Measurements from ENCODE around the gene ULK4.

Gene ULK4

DNA sequence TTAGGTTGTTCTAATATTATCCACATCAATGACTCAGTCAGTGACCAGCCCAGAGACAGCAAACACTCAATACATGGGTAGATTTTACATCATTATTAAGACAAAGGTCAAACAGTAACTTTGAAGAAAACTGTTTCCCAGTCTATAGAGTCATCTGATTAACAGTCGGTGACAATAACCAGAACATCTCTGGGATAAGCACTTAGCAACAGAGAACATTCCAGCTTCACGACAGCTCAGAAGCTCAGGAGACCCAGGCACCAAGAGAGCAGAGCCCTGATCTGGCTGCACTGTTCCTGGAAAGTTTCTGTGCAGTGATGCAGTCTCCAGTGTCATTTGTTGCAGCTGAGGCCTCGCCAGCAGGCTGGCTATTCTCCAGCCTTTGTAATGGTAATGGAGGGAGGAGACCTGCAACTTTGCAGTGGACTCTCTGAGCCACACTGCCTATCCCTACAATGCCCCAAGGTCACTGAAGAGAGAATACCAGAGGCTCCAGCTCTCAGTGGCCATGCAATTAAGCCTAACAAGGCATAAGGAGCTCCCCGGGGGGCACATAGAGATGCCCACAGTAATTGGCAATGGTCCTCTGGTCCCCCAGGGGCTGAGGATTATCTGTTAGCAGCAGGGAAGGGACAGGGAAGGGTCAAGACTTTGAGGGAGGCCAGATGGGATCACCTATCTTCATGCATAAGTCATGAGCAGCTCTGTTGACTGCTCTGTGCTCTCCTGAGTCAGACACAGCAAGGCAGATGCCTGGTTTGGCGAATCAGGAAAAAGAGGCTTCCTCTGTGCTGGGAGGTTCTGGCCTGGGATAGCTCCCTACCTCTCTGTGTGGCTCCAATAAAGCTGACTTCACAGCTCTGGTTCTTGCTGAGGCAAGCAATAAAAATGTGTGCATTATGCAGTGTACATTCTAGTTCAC is 599.0 kb downstream of the ULK4 start:
- DNase-seq (ENCODE audit: low read depth in 2 of 2), result no peak

DNA sequence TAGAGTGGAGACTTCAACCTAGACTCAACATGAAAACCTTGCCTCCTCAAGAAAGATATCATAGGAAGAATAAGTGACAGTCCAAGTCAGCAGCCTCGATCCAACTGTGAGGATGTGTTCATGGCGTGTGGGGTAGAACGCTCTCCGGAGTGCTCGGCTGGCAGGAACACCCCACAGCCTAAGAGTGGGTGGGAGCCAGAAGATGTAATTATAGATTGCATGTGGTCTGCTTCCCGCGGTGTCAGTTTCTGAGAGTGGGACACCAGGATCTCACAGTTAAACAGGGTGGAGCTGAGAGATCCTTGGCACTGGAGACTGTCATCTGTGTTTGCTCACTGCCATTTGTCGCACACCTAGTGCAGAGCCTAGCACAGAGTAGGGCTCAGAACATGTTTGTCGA is 604.6 kb downstream of the ULK4 start:
- no peak for DNase-seq (ENCODE audit: low read depth in 2 of 2)

DNA sequence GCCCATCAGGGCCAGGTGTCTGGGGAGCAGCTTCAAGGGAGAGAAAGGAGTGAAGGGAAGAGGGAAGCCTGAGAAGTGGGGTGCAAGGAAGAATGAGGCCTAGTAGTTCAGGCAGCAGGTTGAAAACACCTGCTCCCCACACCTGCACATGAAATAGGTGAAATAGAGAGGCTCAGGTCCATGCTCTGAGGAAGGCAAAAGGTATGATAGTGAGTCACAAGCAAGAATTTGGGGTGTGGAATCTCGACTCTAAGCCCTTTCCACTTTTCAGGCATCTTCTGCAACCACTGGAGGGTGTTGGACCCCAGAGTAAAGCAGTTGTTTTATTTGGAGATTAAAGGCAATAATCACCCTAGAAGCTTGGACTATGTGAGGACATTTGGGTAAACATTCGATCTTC is 605.1 kb downstream of the ULK4 start:
- DNase-seq (ENCODE audit: low read depth in 2 of 2), result no peak

DNA sequence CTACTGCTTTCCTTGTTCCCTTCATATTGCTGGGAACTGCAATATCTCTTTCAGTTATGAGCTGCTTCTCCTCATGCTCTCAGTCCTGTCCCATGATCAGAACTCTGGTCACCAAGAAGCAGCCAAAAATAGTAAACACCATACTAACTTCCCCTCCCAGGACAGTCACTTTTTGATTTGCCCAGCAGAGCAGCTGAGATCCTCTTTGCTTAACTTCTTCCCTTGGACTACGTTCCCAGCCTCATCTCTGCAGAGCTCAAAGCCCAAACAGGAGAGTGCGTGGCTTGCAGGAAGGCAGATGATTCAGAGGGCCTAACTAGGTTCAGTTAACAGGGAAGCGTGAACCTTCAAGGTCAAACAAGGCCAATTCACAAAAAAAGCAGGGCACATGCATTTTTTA is 609.4 kb downstream of the ULK4 start:
- no peak for DNase-seq (ENCODE audit: low read depth in 2 of 2)

DNA sequence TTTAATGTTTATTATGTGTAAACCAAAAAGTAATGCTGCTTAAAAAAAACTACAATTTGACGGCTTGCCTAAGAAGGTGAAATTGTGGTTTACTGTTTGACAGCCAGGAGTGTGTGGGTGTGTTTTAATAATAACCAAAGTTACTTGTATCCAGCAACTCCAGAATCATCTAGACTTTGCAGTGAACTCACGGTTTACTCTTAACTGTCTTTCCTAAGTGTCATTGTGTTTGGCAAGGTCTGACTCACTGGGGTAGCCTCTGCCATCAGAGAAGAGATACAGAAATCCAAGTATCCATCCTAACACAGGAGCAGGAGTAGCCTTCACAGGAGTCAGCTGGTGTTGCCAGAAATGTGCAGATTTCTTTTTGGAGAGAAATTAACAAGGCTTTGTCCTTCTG is 611.5 kb downstream of the ULK4 start:
- DNase-seq (ENCODE audit: low read depth in 2 of 2), result no peak

DNA sequence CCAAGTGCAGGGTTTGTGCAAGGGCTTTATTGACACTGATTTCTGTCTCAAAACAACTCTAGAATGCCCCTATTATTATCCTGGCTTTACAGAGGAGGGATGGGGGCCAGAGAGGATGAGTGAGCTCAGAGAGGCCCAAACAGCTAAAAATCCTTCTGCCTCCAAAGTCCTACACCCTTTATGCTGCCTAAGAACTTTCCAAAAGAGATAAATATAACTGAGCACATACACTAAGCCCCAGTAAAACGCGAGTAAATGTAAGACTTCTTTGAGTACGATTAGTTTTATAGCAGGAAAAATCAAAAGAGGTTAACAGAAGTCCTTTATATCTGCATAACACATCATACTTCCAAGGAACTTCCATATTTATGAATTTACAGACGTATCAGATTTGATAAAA is 613.5 kb downstream of the ULK4 start:
- DNase-seq (ENCODE audit: low read depth in 2 of 2), result no peak

DNA sequence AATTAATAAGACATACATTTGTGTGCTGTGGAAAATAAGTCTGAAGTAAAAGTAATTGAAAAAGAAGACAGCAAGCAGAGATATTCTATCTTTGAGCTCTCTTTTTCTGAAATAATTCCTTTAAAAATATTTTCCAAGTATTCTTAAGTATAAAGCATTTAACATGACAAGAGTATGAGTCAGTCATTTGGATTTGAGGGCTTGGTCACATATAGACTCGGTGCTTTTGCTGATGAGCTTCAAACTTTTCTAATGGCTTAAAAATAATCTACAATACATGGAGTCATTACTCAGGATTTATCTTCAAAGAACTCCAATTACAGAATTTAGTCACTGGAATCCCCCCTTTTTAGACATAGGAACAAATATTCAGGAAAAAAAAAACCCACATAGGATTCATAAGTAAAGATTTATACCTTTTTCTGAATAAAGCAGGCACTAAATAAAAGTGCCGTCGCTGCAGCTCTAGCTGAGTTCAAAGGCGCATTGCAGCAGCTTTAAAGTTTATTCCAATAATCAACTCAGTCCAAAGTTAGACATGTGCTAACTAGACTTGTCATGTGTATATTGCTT is 615.1 kb downstream of the ULK4 start:
- no peak for DNase-seq (ENCODE audit: low read depth in 2 of 2)

DNA sequence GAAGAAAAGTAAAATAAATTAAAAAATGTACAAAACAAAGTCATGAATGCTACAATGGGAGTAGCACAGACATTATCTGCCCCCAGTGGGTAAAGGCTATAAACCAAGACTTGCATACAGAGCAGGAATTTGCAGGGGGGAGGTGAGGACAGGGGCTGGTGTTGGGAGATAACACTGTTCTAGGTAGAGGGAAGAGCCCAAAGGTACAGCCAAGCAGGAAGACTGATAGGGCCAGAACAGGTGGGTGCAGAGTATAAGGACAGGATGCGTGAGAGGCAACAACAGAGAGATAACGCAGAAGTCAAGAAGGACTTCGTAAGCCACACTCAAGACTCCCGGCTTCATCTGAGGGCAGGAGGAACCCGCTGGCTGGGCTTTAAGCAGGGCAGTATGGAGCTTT is 616.1 kb downstream of the ULK4 start:
- DNase-seq (ENCODE audit: low read depth in 2 of 2), result no peak

DNA sequence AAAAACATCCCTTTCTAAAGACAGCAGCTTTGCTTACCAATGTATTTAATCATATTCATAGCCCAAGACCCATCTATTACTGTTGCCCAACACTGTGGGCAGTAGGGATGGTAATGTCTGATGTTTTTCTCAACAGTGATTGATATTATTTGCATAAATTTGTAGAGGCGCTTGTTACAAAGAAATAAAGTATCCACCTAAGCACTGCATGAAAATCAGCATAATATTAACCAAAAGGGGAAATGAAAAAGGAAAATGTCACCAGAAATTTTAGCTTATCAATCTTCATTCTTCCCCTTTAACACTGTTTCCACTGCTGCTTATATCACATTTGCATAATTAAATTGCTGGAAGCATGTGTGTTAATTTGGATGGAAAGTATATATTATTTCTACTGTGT is 622.1 kb downstream of the ULK4 start:
- no peak for DNase-seq (ENCODE audit: low read depth in 2 of 2)

DNA sequence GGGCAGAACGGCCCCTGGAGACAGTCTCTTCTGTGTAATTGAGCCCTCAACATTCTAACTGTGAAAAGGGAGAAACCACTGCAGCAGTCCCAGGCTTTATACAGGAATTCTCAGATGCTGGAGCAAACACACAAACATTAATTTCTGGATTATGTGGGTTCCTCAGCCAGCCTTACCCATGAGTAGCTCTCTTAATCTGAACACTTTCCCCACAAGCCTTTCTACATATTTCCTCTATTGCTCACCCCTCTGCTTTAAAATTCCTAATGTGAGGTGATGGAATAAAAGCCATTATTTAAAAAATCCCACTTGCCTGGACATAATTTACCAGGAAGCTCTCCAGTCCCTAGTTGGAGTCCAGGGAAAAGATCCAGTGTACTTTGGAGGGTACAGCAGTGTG is 623.6 kb downstream of the ULK4 start:
- DNase-seq (ENCODE audit: low read depth in 2 of 2), result no peak

DNA sequence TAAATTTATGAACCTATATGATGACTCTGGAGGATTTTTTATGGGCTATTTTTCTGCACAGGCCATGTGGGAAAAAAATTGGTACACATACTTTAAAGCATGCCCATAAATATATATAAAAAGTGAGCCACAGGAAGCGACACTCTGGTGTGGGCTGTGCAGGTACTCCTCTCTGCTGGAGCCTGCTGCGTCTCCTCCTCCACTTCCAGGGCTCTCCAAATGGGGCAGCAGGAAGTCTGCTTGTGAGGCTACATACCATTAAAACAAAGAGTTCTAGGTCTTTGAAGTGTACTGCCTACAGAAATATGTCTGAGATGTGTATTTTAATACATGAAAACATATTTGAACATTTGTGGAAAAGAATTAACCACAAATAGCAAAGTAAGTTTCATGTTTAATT is 627.5 kb downstream of the ULK4 start:
- no peak for DNase-seq (ENCODE audit: low read depth in 2 of 2)

DNA sequence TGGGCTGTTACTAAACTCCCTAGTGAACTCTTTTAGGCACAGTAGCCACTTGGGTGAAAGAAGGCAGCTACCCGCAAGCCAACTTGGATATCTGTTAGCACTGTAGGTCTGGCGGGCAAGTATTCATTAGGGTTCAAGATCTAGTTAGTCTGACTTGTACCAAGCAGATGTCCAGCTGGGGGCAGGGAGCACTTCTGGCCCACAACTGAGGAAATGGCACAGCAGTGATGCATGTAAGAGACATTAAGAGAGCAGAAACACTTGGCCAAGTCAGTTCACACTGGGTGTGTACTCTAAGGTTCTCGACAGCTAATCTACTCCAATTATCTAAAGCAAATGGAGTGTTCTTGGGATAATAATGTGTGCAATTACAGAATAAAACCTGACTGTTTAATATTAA is 630.9 kb downstream of the ULK4 start:
- no peak for DNase-seq (ENCODE audit: low read depth in 2 of 2)

DNA sequence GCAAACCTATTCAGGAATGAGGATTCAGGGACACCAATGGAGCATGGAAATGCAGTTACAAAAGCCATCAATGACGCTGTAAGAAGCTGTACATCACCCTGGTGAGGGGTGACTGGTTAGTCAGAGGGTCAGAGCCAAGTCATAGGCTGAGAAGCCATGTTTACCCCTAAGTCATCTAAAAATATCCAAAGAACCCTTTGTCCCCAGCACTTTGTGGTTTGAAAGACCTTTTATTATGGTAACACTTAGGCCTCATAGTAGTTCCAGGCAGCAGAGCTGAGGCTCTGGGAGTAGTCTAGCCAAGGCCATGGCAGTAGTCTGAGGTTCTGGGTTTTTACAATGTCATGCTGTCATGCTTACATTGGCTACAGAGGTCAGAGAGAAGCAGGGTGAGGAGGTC is 631.4 kb downstream of the ULK4 start:
- no peak for DNase-seq (ENCODE audit: low read depth in 2 of 2)

DNA sequence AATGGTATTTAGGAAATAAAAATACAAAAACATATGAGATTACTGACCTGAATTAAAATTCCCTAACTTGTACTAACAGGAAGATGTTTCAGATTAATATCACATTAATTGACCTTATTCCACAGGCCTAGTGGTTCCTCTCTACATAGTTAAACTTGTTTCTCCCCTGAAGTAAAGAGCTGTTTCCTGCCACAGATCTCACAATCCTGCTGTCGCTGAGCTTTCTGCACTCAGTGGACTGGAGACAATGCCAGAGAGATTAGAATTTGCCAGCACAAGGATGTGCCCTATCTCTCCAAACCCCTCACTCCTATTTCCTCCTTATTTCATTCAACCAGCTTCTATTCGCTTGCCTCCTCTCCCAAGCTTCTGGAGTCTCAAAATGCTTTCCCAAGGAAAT is 632.0 kb downstream of the ULK4 start:
- DNase-seq (ENCODE audit: low read depth in 2 of 2), result no peak

DNA sequence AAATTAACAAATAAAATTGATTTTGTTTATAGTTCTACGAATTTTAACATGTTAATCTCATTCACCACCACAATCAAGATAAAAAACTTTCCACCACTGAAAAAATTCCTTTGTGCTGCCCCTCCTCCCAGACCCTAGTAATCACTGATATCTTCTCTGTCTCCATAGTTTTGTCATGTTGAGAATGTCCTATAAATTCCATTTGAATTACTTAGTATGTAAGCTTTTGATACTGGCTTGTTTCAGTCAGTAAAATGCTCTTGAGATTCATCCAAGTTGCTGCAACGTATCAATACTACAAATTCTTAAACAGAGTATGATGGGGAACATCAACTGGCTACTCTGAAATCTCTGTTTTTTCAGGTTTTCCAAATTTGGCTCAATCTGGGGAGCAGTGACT is 633.0 kb downstream of the ULK4 start:
- no peak for DNase-seq (ENCODE audit: low read depth in 2 of 2)

DNA sequence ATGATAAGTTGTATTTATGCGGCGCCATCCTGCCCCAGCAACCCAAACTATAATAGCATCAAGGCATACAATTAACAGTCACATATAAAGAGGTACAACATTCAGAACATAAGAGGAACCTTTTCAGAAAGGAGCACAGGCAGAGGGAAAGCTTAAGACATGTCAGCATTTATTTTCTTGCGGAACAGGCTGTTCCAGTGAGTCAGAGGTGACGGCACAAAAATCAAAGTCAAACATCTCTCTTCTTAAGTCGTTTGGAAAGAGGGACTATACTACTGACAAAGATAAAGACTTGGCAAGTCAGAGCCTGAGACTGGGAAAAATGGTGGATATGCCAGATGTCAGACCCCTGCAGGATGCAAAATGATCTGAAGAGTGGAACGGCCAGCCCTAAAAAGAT is 634.2 kb downstream of the ULK4 start:
- no peak for DNase-seq (ENCODE audit: low read depth in 2 of 2)

DNA sequence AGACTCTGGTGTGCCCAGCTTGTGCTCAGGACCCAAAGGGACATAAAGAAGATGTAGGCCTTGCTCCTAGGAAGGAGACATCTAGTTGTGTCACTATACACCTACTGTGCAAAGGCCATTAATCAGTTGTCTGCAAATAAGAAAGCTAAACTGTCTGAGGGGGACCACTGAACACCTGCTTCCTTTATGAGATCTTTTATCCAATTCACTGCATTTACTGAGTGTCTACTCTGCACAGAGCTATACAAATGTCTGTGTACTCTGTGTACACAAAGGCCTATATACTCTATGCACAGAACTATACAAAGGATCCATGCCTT is 637.8 kb downstream of the ULK4 start:
- DNase-seq (ENCODE audit: low read depth in 2 of 2), result no peak

DNA sequence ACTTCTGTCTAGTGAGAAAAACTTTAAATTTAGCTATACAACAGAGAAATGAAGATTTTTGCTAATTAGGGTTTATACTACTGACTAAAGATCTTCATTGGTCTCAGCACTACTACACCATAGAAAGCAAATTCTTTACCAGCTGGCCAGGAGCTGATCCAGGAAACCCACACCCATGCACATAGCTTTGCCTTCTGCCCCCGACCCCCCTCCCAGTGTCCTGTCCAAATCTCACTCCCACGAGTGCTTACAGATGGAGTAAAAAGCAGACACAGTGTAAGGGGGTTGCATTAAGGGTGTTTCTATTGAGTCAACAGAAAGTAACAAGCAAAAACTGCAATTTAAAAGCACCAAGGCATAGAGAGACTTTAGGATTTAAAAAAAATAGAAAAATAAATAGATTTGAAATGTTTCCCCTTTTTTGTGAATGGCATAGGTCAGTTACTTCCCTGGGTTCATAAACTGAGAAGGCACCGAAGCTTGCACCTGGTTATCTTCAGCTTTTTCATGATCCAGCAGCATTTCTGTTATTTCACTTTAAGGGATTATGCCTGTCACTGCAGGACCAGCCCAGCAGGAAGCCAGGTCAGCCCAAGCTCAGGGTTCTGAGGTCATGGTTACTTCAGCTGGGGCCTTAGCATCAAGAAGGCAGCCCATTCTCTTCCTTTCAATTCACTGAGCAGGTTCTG is 638.3 kb downstream of the ULK4 start:
- no peak for DNase-seq (ENCODE audit: low read depth in 2 of 2)

DNA sequence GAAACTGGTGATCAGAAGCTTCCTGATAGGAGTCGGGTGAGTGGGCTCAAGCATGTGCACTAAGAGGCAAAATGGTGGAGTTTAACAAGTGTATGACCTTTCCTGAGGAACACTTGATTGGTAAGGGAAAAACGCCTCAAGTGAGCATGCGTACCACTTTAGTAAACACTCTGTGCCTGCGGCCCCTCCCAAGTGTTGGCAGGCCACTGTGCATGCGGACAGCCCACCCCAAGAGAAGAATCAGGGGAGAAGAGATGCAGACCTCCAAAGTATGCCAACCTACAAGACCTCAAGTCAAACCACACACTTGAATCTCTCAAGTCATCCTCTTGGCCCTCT is 640.3 kb downstream of the ULK4 start:
- DNase-seq (ENCODE audit: low read depth in 2 of 2), result no peak

DNA sequence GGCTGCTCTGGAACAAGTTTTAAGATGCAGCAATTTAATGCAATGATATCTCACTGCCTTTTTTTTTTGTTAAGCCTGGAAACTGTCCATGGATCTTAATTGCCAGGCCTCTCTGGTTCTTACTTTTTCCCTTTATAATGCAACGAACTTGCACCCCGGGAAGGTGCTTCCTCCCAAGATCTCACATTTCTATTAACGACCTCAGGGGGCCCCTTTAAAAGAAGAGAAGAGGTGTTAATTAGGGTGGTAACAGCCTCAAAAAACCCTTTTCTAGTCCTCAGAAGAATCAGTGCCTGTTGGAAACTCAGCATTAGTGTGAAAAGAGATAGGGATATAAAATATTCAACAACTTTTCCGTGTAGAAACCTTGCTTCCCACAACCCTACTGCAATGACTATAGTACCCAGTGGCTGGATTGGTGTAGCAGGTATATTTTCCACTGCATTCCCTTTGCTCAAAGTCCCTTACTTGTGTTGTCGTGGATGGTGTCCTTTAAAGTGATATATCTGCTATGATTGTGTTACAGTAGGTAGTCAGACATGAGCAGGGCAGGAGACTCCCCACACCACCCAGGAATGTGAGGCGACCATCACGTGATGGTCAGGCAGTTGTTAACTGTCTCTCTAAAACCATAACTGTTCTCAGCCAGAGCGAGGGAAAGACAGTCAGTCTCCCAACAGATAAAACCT is 640.8 kb downstream of the ULK4 start:
- no peak for DNase-seq (ENCODE audit: low read depth in 2 of 2)

DNA sequence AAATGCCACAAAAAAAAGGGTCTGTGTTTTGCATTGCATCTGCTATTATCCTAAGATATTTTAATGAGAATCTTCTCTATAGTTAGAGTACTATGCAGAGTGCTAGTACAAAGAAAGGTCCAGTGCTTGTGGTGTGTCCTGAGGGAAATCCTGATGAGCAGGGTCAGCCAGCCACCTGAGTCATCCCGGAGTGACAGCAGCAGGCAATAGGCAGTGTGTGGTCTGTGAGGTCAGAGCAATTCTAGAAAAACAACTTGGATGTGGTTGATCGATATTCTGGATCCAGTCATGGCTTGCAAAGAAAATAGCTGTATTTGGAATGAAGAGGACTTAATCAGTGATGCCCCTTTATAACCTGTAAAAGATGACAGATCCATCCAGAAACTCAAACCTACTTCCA is 643.4 kb downstream of the ULK4 start:
- no peak for DNase-seq (ENCODE audit: low read depth in 2 of 2)

DNA sequence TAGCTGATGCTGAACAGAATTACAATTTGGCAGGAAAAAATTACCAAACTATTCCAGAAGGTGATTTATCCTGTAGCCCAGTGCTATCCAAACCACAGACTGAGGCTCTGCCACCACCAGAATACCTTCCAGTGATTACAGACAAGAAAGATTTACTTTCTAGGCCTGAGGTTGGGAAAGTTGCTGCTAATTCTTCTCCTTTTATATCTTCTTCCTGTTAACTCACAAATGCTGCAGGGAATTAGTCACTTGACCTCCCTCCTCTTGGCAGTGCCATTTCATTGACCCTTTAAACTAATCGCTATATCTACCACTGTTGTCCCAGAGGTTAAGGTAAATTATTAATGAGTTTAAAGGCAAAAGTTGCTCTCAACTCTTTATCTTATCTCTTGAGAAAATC is 644.2 kb downstream of the ULK4 start:
- no peak for DNase-seq (ENCODE audit: low read depth in 2 of 2)

DNA sequence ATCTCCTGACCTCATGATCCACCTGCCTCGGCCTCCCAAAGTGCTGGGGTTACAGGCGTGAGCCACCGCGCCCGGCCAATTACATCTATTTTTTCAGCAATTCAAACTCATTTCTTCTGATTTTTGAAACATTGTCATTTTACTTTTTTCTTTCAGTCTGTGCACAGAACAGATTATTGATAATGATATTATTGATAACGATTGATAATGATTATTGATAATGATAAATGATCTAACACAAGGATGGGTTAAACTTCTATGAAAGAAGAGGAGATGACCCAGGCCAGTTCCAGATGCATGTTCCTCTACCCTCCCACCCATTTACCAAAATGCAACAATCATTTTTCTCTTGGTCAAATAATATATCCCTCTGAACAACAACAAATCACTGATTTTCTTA is 644.6 kb downstream of the ULK4 start:
- DNase-seq (ENCODE audit: low read depth in 2 of 2), result no peak
